Stimulated activated effector memory CD8-positive, alpha-beta T cell treated with anti-CD3 and anti-CD28 coated beads, Interleukin-12 subunit alpha, Interleukin-12 subunit beta, amount 100 ng/mL, for 72 hours (primary cell): Measurements from ENCODE around the gene CLASRP.
A peak's percentile ranks its signal among the peaks of the same experiment; 100 is the strongest.

Experiments used
- ATAC-seq: fragments of 150-1000 bp; cut with Tn5 transposase; 2 replicates; pipeline ENCODE4 v1.10.0; 2021
- DNase-seq, 2 donors: peaks; one replicate each; pipeline ENCODE4 v3.0.0; 2021 to 2022; ENCODE audit warnings: low spot score in 2 of 2
- H3K27ac Mint-ChIP-seq: one replicate; pipeline ENCODE4 v1.8.0; 2022; ENCODE audit warnings: mild to moderate bottlenecking, mixed read lengths
- H3K36me3 Mint-ChIP-seq: one replicate; pipeline ENCODE4 v1.8.0; 2022; ENCODE audit warnings: mild to moderate bottlenecking, mixed read lengths
- H3K4me1 Mint-ChIP-seq: one replicate; pipeline ENCODE4 v1.8.0; 2022; ENCODE audit warnings: mixed read lengths
- H3K4me3 Mint-ChIP-seq: one replicate; pipeline ENCODE4 v1.8.0; 2022; ENCODE audit warnings: mild to moderate bottlenecking, mixed read lengths
- H3K9me3 Mint-ChIP-seq: one replicate; pipeline ENCODE4 v1.8.0; 2022; ENCODE audit warnings: mixed read lengths

CLASRP gene

DNA sequence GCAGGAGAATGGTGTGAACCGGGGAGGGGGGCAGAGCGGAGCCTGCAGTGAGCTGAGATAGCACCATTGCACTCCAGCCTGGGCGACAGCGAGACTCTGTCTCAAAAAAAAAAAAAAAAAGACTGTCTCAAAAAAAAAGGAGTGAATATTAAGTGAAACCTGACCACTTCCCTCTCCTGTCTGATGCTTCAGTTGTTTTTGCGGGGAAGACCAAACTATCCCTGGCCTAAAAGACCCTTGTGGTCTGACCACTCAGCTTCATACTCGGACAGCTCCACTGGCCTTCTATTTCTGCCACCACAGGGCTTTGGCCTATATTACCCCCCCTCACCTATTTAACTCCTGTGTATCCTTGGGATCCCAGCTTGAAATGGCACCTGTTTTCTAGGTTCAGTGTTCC is 2.3 kb downstream of the CLASRP start:
- Mint-ChIP-seq H3K4me3 (peak overlapping the region; percentile 94), H3K27ac (peak overlapping the region; percentile 98)

DNA sequence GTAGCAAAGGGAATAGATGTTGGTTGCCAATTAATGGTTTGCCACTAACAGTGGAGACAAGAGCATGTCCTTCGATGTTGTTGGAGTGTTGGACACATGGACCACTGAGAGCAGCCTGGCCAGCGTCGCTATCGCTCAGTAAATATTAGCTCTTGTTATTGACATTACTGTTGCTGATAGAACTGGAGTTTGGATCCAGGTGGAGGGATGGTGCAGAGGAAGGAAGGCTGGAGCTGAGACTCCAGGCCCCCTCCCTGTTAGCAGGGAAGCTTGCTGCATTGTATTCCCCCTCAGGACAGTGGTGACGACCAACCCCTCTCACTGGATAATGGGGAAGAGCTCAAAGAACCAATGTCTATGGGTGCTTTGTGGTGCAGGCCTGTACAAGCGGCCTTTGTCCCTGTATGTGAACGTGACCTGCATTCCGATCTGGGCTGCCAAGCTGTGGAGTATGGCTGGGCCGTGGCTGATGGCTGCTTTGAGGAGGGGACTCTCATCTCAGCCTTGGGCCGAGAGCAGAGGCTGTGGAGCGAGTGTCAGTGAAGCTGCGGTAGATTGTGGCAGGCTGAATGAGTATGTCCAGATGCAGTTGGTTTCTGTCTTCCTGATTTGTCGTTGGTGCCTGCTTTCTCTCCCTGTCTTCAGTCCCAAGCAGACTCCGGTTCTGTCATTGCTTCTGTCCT is 7.0 kb downstream of the CLASRP start:
- ATAC-seq (no peak), DNase-seq (no peak)
- H3K36me3 Mint-ChIP-seq: peaks cover 87% of the 10 kb centered on the region
- no peaks in the 10 kb centered on the region for H3K9me3 Mint-ChIP-seq
- peak overlapping the region; percentile 61 for H3K27ac Mint-ChIP-seq
- H3K4me1 Mint-ChIP-seq: peaks cover 48% of the 10 kb centered on the region
- no peak overlapping the region for H3K4me3 Mint-ChIP-seq

More for the DNA sequence above, 2.3 kb downstream of the CLASRP start:
- DNase-seq: no peak
- no peak for ATAC-seq
- Mint-ChIP-seq H3K36me3 (peaks cover 99% of the 10 kb centered on the region), H3K9me3 (no peaks in the 10 kb centered on the region), H3K4me1 (peaks cover 52% of the 10 kb centered on the region)

DNA sequence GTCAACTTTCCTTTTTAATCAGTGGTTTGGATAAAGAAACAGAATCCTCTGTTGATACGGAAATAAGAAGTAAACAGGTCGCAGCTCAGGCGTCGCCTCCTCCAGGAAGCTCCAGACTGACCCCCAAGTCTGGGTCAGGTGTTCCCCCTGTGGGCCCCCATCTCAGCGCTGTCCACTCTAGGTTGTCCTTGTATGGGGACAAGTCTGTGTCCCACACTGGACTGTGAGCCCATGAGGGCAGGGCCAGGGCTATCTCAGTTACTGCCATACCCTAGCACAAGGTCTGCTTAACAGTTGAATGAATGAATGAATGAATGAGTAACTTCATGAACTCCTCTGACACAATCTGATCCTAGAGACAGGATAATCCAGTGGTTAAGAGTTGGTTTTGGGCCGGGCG is 7.5 kb downstream of the CLASRP start:
- H3K27ac Mint-ChIP-seq: peak overlapping the region; percentile 61
- no peak for DNase-seq
- peaks cover 43% of the 10 kb centered on the region for H3K4me1 Mint-ChIP-seq
- no peak overlapping the region for H3K4me3 Mint-ChIP-seq
- ATAC-seq: no peak
- no peaks in the 10 kb centered on the region for H3K9me3 Mint-ChIP-seq
- peaks cover 87% of the 10 kb centered on the region for H3K36me3 Mint-ChIP-seq

DNA sequence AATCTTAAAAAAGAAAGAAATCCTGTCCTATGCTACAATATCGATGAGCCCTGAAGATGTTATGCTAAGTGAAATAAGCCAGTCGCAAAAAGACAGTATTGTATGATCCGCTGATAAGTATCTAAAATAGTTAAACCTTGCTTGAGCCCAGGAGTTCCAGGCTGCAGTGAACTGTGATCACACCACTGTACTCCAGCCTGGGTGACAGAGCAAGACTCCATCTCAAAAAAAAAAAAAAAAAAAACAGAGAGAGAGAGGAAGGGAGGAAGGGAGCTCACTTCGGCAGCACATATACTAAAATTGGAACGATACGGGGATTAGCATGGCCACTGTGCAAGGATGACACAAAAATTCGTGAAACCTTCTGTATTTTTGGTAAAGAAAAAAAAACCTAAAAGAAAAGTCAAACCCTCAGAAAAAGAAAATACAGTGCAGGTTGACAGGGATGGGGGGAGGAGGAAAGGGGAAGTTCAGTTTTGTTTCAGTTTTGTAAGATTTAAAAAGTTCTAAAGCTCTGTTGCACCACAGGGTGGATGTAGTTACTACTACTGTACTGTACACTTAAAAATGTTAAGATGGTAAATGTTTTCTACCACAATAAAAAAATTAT is 8.4 kb downstream of the CLASRP start:
- H3K4me3 Mint-ChIP-seq: no peak overlapping the region

DNA sequence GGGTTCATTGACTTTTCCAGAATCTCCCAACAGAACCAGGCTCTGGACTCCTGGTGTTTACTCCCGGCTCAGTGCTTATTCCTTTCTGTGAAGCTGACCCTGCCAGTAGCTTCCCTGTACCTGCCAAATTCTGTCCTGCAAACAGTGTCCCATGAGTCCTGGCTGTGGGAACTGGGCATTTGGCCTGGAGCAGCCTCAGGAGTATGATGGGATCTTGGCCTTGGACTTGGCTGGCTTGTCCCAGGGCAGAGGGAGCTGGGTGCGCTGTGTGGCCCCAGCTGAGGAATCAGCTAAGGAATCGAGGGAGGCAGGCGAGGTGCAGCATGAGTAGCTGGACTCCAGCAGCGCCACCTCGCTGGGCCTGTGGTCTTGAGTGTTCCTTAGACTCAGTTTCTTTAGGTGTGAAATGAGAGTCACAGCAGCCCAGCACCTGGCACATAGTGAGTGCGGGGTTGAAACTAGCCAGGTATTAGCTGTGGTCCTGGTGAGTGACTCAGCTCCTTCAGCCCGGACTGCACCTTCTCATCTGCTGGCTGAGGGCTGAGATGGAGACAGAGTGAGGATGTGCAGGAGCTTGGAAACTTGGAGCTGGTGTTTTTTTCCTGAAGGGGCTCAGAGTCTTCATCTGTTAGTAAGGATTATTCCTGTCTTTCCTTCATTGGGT is 10.4 kb downstream of the CLASRP start:
- DNase-seq (no peak), ATAC-seq (no peak)
- H3K36me3 Mint-ChIP-seq: peaks cover 87% of the 10 kb centered on the region
- peak overlapping the region; percentile 84 for H3K27ac Mint-ChIP-seq
- no peaks in the 10 kb centered on the region for H3K9me3 Mint-ChIP-seq
- no peak overlapping the region for H3K4me3 Mint-ChIP-seq
- peaks cover 39% of the 10 kb centered on the region for H3K4me1 Mint-ChIP-seq

More for the DNA sequence above, 8.4 kb downstream of the CLASRP start:
- no peak for ATAC-seq
- no peak for DNase-seq
- H3K36me3 Mint-ChIP-seq: peaks cover 87% of the 10 kb centered on the region
- H3K4me1 Mint-ChIP-seq: peaks cover 40% of the 10 kb centered on the region
- H3K27ac Mint-ChIP-seq: peak overlapping the region; percentile 69
- H3K9me3 Mint-ChIP-seq: no peaks in the 10 kb centered on the region

DNA sequence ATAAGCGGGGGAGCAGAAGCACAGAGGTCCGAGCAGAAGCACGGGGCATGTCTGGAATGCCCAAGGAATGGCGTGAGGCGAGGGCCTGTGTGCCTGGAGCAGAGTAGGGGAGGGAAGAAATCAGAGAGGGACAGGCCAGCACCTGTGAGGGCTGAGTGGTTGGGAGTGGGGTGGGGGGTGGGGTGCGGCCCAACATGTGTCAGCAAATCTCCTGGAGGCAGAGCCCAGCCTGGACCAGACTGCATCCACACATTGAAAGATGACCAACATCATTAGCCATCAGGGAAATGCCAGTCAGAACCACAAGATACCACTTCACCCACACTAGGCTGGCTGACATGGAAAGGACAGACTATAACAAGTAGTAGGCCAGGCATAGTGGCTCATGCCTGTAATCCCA is 11.2 kb downstream of the CLASRP start:
- peaks cover 87% of the 10 kb centered on the region for H3K36me3 Mint-ChIP-seq
- DNase-seq (no peak), ATAC-seq (no peak)
- peaks cover 37% of the 10 kb centered on the region for H3K4me1 Mint-ChIP-seq
- H3K27ac Mint-ChIP-seq: peak overlapping the region; percentile 84
- no peaks in the 10 kb centered on the region for H3K9me3 Mint-ChIP-seq
- H3K4me3 Mint-ChIP-seq: no peak overlapping the region

DNA sequence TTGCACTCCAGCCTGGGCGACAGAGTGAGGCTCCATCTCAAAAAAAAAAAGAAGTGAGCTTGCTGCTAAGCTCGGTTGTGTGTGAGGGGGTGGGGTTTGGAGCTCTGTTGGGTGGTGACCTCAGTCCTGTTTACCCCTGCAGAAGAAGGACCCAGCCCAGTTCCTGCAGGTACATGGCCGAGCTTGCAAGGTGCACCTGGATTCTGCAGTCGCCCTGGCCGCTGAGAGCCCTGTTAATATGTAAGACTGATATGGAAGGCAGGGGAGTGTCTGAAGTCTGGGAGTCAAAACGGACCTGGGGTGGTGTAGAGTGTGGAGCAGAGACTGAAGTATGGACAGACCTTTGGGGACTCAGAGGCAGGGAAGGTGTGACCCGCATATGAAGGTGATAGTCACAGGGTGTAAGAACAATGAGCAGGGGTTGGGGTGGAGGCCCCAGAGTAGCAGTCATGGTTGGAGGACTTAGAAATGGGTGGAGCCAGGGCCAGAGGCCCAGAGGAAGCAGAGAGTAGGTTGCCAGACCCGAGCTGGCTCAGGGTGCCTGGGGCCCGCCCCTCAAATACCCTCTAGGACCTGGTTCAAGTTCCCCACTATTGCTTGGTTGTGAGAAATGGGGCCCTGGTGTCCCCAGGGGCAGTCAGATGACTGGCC is 13.2 kb downstream of the CLASRP start:
- Mint-ChIP-seq H3K36me3 (peaks cover 84% of the 10 kb centered on the region), H3K9me3 (no peaks in the 10 kb centered on the region), H3K27ac (peak overlapping the region; percentile 29), H3K4me1 (peaks cover 22% of the 10 kb centered on the region), H3K4me3 (no peak overlapping the region)
- ATAC-seq (no peak), DNase-seq (no peak)

DNA sequence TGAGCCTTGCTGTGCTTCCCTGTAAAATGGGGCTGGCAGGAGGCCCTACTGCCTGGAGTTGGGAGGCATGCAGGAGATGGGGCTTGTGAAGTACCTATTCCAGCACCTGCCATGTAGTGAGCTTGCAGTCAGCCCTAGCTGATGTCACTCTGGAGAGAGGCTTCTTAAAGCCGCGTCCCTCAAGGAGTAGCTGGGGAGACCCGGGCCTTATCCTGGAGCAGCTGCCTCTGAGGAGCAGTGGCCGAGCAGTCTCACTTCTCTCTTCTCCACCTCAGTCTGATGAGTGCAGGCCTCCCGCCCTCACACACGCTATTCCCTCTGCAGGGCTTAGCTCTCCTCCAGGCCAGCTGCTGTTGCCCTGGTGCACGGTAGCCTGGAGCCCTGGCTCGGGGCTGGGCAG is 18.0 kb downstream of the CLASRP start:
- H3K36me3 Mint-ChIP-seq: peaks cover 94% of the 10 kb centered on the region
- no peak for DNase-seq
- H3K4me1 Mint-ChIP-seq: peaks cover 28% of the 10 kb centered on the region
- H3K27ac Mint-ChIP-seq: peak overlapping the region; percentile 80
- H3K4me3 Mint-ChIP-seq: no peak overlapping the region
- ATAC-seq: no peak
- H3K9me3 Mint-ChIP-seq: no peaks in the 10 kb centered on the region

DNA sequence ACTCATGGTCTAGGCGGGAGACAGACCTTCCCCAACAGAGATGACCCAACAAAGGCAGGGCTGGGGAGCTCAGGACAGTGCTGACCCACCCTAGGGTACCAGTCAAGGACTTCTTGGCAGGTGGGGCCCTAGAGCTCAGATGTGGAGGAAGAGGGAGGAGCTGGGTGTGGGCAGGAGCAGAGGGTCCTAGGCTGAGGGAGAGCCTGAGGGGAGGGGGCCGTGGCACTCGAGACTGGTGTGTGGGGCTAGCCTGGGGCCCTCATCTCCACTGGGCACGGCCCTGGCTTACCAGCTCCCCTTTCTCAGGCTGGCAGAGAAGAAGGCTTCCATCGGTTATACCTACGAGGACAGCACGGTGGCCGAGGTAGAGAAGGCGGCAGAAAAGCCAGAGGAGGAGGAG is 18.6 kb downstream of the CLASRP start:
- no peak overlapping the region for H3K4me3 Mint-ChIP-seq

DNA sequence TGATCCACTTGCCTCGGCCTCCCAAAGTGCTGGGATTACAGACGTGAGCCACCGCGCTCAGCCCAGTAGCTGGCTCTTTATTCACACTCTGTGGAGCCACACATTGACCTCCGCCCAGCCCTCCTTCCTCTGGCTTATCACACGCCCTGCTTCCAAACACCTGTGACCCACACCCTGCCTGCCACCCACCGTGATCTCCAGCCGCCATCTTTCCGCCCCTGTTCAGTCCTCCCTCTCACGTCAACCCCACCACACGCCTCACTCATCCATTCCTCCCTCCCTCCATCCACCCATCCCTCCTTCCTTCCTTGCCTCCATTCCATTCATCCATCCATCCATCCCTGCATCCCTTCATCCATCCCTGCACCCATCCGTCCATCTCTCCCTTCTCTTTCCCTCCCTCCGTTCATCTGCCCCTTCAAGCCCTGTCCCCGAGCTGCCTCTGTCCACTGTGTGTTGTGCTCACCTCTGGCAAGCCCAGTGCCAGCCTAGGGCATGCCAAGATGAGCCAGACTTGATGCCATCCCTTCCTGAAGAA is 19.8 kb downstream of the CLASRP start:
- no peaks in the 10 kb centered on the region for H3K9me3 Mint-ChIP-seq
- H3K4me1 Mint-ChIP-seq: peaks cover 23% of the 10 kb centered on the region
- H3K27ac Mint-ChIP-seq: peak overlapping the region; percentile 81
- H3K4me3 Mint-ChIP-seq: no peak overlapping the region
- H3K36me3 Mint-ChIP-seq: peaks cover 94% of the 10 kb centered on the region
- DNase-seq (no peak), ATAC-seq (no peak)

More for the DNA sequence above, 18.6 kb downstream of the CLASRP start:
- peaks cover 23% of the 10 kb centered on the region for H3K4me1 Mint-ChIP-seq
- ATAC-seq: peak; percentile 6
- H3K36me3 Mint-ChIP-seq: peaks cover 94% of the 10 kb centered on the region
- H3K9me3 Mint-ChIP-seq: no peaks in the 10 kb centered on the region
- no peak for DNase-seq
- H3K27ac Mint-ChIP-seq: peak overlapping the region; percentile 80

DNA sequence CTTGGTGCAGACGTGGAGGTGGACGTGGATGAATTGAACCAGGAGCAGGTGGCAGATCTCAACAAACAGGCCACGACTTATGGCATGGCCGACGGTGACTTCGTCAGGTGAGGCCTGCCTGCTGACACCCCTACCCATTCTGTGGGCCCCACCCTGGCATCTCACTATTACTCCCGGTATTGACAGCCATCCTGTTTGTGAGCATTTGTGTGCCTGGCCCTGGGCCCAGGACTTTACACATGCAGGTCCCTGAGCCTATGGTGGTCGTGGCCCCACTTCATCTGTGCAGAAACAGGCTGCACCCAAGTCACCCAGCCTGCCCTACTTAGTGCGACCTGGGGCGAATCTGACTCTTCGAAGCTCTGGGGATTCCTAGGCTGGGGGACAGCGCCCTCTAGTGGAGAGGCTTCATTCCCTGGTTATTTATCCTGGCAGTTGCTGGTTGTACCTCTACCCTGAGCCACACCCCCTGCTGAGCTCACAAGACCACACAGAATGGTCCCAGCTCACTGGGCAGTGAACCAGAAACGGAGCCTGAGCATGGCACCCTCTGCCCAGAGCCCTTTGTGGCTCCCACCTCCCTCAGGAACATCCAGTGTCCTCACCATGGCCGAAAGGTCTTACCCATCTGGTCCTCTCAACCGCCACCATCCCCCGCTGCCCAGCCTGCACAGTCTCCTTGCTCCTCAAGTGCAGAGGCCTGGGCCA is 20.6 kb downstream of the CLASRP start:
- Mint-ChIP-seq H3K4me1 (peaks cover 23% of the 10 kb centered on the region), H3K9me3 (no peaks in the 10 kb centered on the region), H3K4me3 (no peak overlapping the region), H3K36me3 (peaks cover 93% of the 10 kb centered on the region), H3K27ac (peak overlapping the region; percentile 81)
- peak; percentile 83 for ATAC-seq
- peak; percentile 82 to 91 for DNase-seq

DNA sequence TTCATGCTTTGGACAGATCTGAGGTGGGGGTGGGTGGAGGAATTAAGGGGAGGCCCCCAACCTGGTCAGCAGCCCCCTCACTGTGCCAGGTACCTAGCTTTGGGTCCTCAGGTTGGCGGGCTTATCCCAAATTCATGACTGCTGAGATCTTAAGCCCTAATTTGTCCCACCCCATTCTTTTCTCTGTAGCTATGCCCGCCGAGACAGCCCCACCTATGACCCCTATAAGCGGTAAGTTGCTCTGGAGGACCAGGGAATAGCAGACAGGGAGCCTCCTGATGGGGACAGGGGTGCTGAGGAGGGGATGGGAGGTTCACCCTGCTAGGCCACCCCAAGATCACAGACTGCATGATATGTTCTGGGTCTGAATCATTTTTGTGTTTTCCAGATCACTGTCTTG is 23.1 kb downstream of the CLASRP start:
- H3K4me3 Mint-ChIP-seq: no peak overlapping the region
- no peak for ATAC-seq
- H3K4me1 Mint-ChIP-seq: peaks cover 22% of the 10 kb centered on the region
- no peaks in the 10 kb centered on the region for H3K9me3 Mint-ChIP-seq
- no peak for DNase-seq
- H3K36me3 Mint-ChIP-seq: peaks cover 96% of the 10 kb centered on the region
- H3K27ac Mint-ChIP-seq: no peak overlapping the region

DNA sequence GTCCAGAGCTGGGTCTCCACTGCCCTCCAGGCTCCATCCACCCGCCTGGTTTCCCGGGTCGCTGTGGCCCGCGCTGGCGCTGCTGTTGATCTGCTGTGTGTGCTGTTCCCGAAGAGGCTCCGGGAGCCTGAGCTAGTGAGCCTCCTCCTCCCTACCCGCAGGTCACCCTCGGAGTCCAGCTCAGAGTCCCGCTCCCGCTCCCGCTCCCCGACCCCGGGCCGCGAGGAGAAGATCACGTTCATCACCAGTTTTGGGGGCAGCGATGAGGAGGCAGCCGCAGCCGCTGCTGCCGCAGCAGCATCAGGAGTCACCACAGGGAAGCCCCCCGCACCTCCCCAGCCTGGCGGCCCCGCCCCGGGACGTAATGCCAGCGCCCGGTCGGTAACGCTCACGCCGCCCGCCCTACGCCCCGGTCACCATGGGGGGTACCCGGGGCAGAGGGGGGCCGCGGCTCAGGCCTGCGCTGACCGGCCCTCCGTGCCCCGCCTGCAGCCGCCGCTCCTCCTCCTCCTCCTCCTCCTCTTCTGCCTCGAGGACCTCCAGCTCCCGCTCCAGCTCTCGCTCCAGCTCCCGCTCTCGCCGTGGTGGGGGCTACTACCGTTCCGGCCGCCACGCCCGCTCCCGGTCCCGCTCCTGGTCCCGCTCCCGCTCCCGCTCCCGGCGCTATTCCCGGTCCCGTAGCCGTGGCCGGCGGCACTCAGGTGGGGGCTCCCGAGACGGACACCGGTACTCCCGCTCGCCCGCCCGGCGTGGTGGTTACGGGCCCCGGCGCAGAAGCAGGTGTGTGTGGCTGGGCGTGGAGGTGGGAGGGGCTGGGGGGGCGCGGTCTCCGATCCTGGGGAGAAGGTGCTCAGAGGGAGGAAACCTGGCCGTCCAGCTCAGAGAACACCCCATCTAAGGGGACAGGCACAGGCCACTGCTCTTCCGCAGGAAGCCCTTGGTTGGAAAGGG is 25.3 kb downstream of the CLASRP start:
- no peak for ATAC-seq
- peaks cover 12% of the 10 kb centered on the region for H3K4me1 Mint-ChIP-seq
- H3K36me3 Mint-ChIP-seq: peaks cover 96% of the 10 kb centered on the region
- H3K9me3 Mint-ChIP-seq: no peaks in the 10 kb centered on the region
- DNase-seq: no peak
- H3K27ac Mint-ChIP-seq: no peak overlapping the region
- H3K4me3 Mint-ChIP-seq: no peak overlapping the region
